ENCODE measurements around the gene RABEP2.

DNA sequence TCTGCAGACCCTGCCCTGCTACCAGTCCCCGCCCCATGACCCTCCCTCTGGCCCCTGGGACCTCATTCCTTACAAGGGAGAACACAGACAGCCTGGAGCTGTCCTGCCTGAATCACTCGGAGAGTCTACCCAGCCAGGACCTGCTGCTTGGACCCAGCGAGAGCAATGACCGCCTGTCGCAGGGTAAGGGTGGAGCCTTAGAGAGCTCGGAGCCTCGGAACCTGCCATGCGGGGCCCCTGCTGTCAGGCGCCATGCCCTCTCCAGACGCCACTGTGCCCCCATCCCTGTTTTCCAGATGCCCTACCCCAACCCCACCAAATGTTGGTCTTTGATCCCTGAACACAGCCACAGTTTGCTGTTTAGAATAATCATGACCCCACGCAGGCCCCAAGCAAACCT, 55.8 kb downstream of the RABEP2 start:
- TF ChIP-seq CTCF (IDR thresholded peaks at IDR 0.05) (no peak), EP300 (IDR thresholded peaks at IDR 0.05) (no peak), POLR2AphosphoS5 (IDR thresholded peaks at IDR 0.05) (no peak)

All from gastroesophageal sphincter (tissue), 3 donors.